CD4-positive, alpha-beta T cell treated with Interferon alpha-2 for 1 hour (primary cell): ENCODE data around the gene GPC6.

ENCODE experiments used
- DNase-seq, 2 donors: peaks; one replicate each; pipeline ENCODE4 v3.0.0-alpha.2; 2020 to 2022

Gene GPC6

GRCh38 chr13:93325303-93326233 is 99.0 kb downstream of the GPC6 start:
- DNase-seq = no peak

GRCh38 chr13:93326234-93326811 is 99.7 kb downstream of the GPC6 start:
- DNase-seq = no peak

- DNase-seq = no peak
Observed at GRCh38 chr13:93328943-93329342, 102.3 kb downstream of the GPC6 start.

GRCh38 chr13:93336728-93337127 is 110.1 kb downstream of the GPC6 start:
- DNase-seq = no peak

- DNase-seq = no peak
Observed at GRCh38 chr13:93338030-93338429, 111.4 kb downstream of the GPC6 start.

GRCh38 chr13:93338906-93339305 is 112.3 kb downstream of the GPC6 start:
- no peak for DNase-seq

- DNase-seq = no peak
Observed at GRCh38 chr13:93339550-93339949, 112.9 kb downstream of the GPC6 start.

- DNase-seq = no peak
Observed at GRCh38 chr13:93341517-93341916, 114.9 kb downstream of the GPC6 start.

- no peak for DNase-seq
Observed at GRCh38 chr13:93343097-93343496, 116.5 kb downstream of the GPC6 start.

- no peak for DNase-seq
Observed at GRCh38 chr13:93344048-93344705, 117.6 kb downstream of the GPC6 start.

GRCh38 chr13:93345024-93345423 is 118.4 kb downstream of the GPC6 start:
- no peak for DNase-seq

- DNase-seq = no peak
Observed at GRCh38 chr13:93345770-93346169, 119.2 kb downstream of the GPC6 start.

- DNase-seq = no peak
Observed at GRCh38 chr13:93352616-93353015, 126.0 kb downstream of the GPC6 start.

- no peak for DNase-seq
Observed at GRCh38 chr13:93355094-93355493, 128.5 kb downstream of the GPC6 start.

- DNase-seq = no peak
Observed at GRCh38 chr13:93356469-93356868, 129.9 kb downstream of the GPC6 start.

GRCh38 chr13:93360021-93360420 is 133.4 kb downstream of the GPC6 start:
- DNase-seq = no peak

GRCh38 chr13:93361703-93362102 is 135.1 kb downstream of the GPC6 start:
- no peak for DNase-seq

- no peak for DNase-seq
Observed at GRCh38 chr13:93364166-93364565, 137.6 kb downstream of the GPC6 start.

- DNase-seq = no peak
Observed at GRCh38 chr13:93368296-93368695, 141.7 kb downstream of the GPC6 start.

GRCh38 chr13:93368718-93369117 is 142.1 kb downstream of the GPC6 start:
- no peak for DNase-seq

- DNase-seq = no peak
Observed at GRCh38 chr13:93372856-93373255, 146.2 kb downstream of the GPC6 start.

- DNase-seq = no peak
Observed at GRCh38 chr13:93375491-93375890, 148.9 kb downstream of the GPC6 start.

- no peak for DNase-seq
Observed at GRCh38 chr13:93377196-93377595, 150.6 kb downstream of the GPC6 start.

GRCh38 chr13:93378184-93378583 is 151.6 kb downstream of the GPC6 start:
- DNase-seq = no peak
